Liver (tissue), 3 donors: ENCODE data around the gene DPPA3.

Experiments used
- EGR1 ChIP-seq, 2 donors: IDR thresholded peaks; 2 replicates each; pipeline ENCODE4 v1.6.1; 2016 to 2018; ENCODE audit warnings: antibody characterized with exemption in 2 of 2, low read depth in 2 of 2
- FOXA1 ChIP-seq: IDR thresholded peaks from 2 replicates; pipeline ENCODE4 v1.6.1; 2016; ENCODE audit warnings: antibody characterized with exemption
- JUND ChIP-seq, 2 donors: IDR thresholded peaks; 2 replicates each; pipeline ENCODE4 v1.6.1; 2016; ENCODE audit warnings: antibody characterized with exemption in 2 of 2
- RAD21 ChIP-seq, 2 donors: IDR thresholded peaks; 2 replicates each; pipeline ENCODE4 v1.6.1; 2016; ENCODE audit warnings: antibody characterized with exemption in 2 of 2, mild to moderate bottlenecking in 2 of 2
- RXRA ChIP-seq, 2 donors: IDR thresholded peaks; 2 replicates each; pipeline ENCODE4 v1.6.1; 2017 to 2018; ENCODE audit warnings: antibody characterized with exemption in 2 of 2, mild to moderate bottlenecking in 1 of 2
- SP1 ChIP-seq: IDR thresholded peaks from 2 replicates; pipeline ENCODE4 v1.6.1; 2018; ENCODE audit warnings: antibody characterized with exemption, mild to moderate bottlenecking
- TAF1 ChIP-seq: conservative IDR thresholded peaks from 2 replicates; pipeline ENCODE4 v1.6.1; 2016; ENCODE audit warnings: antibody characterized with exemption, mild to moderate bottlenecking
- YY1 ChIP-seq: IDR thresholded peaks from 2 replicates; pipeline ENCODE4 v1.6.1; 2016; ENCODE audit warnings: antibody characterized with exemption, mild to moderate bottlenecking
- TF ChIP-seq, protein P1 (sequence below): IDR thresholded peaks from 2 replicates; pipeline ENCODE4 v1.6.1; 2016; ENCODE audit warnings: antibody characterized with exemption, mild to moderate bottlenecking
- TF ChIP-seq, protein P2 (sequence below): fragments of 150-350 bp; IDR thresholded peaks from 2 replicates; pipeline ENCODE4 v1.5.1; 2017; ENCODE audit warnings: improper control_type of control experiment, low read depth, low read length; ENCODE audit not compliant: missing input control
- TF ChIP-seq, protein P3 (sequence below): IDR thresholded peaks from 2 replicates; pipeline ENCODE4 v1.6.1; 2016; ENCODE audit warnings: antibody characterized with exemption
- TF ChIP-seq, protein P4 (sequence below): IDR thresholded peaks from 2 replicates; pipeline ENCODE4 v1.6.1; 2016; ENCODE audit warnings: antibody characterized with exemption
- TF ChIP-seq, protein P5 (sequence below): IDR thresholded peaks from 2 replicates; pipeline ENCODE4 v1.6.1; 2016; ENCODE audit warnings: antibody characterized with exemption
- donor health status: healthy.
- donor health status: healthy.

DNA sequence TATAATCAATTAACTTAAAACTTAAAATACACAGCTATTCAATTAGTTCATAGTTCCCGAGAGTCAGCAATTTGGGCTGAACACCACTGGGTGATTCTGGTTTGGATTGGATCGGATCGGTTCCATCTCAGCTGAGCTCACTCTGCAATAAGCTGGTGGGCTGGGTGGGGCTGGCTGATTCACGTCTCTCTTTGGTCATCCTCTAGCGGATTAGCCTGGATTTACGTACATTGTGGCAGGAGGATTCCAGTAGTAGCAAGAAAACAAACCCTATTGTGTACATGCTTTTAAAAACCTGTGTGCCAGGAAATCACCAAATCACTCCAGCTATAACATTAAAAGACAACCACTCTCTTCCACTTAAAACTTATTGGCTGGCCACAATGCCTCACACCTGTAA, 39.1 kb downstream of the DPPA3 start:
- TF ChIP-seq, protein P1, sequence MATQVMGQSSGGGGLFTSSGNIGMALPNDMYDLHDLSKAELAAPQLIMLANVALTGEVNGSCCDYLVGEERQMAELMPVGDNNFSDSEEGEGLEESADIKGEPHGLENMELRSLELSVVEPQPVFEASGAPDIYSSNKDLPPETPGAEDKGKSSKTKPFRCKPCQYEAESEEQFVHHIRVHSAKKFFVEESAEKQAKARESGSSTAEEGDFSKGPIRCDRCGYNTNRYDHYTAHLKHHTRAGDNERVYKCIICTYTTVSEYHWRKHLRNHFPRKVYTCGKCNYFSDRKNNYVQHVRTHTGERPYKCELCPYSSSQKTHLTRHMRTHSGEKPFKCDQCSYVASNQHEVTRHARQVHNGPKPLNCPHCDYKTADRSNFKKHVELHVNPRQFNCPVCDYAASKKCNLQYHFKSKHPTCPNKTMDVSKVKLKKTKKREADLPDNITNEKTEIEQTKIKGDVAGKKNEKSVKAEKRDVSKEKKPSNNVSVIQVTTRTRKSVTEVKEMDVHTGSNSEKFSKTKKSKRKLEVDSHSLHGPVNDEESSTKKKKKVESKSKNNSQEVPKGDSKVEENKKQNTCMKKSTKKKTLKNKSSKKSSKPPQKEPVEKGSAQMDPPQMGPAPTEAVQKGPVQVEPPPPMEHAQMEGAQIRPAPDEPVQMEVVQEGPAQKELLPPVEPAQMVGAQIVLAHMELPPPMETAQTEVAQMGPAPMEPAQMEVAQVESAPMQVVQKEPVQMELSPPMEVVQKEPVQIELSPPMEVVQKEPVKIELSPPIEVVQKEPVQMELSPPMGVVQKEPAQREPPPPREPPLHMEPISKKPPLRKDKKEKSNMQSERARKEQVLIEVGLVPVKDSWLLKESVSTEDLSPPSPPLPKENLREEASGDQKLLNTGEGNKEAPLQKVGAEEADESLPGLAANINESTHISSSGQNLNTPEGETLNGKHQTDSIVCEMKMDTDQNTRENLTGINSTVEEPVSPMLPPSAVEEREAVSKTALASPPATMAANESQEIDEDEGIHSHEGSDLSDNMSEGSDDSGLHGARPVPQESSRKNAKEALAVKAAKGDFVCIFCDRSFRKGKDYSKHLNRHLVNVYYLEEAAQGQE = no peak
- TF ChIP-seq, protein P2, sequence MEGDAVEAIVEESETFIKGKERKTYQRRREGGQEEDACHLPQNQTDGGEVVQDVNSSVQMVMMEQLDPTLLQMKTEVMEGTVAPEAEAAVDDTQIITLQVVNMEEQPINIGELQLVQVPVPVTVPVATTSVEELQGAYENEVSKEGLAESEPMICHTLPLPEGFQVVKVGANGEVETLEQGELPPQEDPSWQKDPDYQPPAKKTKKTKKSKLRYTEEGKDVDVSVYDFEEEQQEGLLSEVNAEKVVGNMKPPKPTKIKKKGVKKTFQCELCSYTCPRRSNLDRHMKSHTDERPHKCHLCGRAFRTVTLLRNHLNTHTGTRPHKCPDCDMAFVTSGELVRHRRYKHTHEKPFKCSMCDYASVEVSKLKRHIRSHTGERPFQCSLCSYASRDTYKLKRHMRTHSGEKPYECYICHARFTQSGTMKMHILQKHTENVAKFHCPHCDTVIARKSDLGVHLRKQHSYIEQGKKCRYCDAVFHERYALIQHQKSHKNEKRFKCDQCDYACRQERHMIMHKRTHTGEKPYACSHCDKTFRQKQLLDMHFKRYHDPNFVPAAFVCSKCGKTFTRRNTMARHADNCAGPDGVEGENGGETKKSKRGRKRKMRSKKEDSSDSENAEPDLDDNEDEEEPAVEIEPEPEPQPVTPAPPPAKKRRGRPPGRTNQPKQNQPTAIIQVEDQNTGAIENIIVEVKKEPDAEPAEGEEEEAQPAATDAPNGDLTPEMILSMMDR = no peak
- TF ChIP-seq JUND (IDR thresholded peaks at IDR 0.05) (no peak), EGR1 (IDR thresholded peaks at IDR 0.05; ENCODE audit: low read depth in 2 of 2) (no peak), FOXA1 (no peak), RAD21 (IDR thresholded peaks at IDR 0.05) (no peak), TAF1 (no peak), YY1 (no peak), SP1 (no peak), RXRA (IDR thresholded peaks at IDR 0.05) (no peak)
- TF ChIP-seq, protein P3, sequence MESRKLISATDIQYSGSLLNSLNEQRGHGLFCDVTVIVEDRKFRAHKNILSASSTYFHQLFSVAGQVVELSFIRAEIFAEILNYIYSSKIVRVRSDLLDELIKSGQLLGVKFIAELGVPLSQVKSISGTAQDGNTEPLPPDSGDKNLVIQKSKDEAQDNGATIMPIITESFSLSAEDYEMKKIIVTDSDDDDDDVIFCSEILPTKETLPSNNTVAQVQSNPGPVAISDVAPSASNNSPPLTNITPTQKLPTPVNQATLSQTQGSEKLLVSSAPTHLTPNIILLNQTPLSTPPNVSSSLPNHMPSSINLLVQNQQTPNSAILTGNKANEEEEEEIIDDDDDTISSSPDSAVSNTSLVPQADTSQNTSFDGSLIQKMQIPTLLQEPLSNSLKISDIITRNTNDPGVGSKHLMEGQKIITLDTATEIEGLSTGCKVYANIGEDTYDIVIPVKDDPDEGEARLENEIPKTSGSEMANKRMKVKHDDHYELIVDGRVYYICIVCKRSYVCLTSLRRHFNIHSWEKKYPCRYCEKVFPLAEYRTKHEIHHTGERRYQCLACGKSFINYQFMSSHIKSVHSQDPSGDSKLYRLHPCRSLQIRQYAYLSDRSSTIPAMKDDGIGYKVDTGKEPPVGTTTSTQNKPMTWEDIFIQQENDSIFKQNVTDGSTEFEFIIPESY = no peak
- TF ChIP-seq, protein P4, sequence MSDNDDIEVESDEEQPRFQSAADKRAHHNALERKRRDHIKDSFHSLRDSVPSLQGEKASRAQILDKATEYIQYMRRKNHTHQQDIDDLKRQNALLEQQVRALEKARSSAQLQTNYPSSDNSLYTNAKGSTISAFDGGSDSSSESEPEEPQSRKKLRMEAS = no peak
- TF ChIP-seq, protein P5, sequence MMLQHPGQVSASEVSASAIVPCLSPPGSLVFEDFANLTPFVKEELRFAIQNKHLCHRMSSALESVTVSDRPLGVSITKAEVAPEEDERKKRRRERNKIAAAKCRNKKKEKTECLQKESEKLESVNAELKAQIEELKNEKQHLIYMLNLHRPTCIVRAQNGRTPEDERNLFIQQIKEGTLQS = no peak
